Lower lobe of right lung (tissue), 2 donors: Measurements from ENCODE around the gene ALKBH7. TPM values are rescaled to one million over a fixed set of nuclear protein-coding genes. Genes with fewer than 3 reads are reported as not detected.
"Not testable (repeated sequence)": the region's sequence is repeated elsewhere in the genome, so short reads cannot be mapped to it uniquely, and the experiment has no call there.

Experiments
- ATAC-seq, 2 donors: fragments of 200-7000 bp; cut with Tn5 transposase; one replicate each; pipeline ENCODE4 v1.9.1; 2020 to 2022; ENCODE audit warnings: mild to moderate bottlenecking in 2 of 2, moderate library complexity in 2 of 2
- DNase-seq: peaks from one replicate; pipeline ENCODE4 v3.0.0-alpha.2; 2020
- H3K27ac ChIP-seq: fragments of 200-600 bp; one replicate; pipeline ENCODE4 v1.8.0; 2022
- H3K27me3 ChIP-seq: fragments of 200-600 bp; one replicate; pipeline ENCODE4 v1.8.0; 2022; ENCODE audit warnings: low read depth
- H3K36me3 ChIP-seq: fragments of 200-600 bp; one replicate; pipeline ENCODE4 v1.8.0; 2022; ENCODE audit warnings: mild to moderate bottlenecking
- H3K4me1 ChIP-seq: fragments of 200-600 bp; one replicate; pipeline ENCODE4 v1.8.0; 2022
- H3K4me3 ChIP-seq: fragments of 200-600 bp; one replicate; pipeline ENCODE4 v1.8.0; 2022; ENCODE audit warnings: mild to moderate bottlenecking
- H3K9me3 ChIP-seq: fragments of 200-600 bp; one replicate; pipeline ENCODE4 v1.8.0; 2022
- CTCF ChIP-seq: fragments of 200-600 bp; IDR thresholded peaks from one replicate; pipeline ENCODE4 v1.8.0; 2022; ENCODE audit warnings: antibody characterized with exemption, mild to moderate bottlenecking
- intact Hi-C: fragments of 100-400 bp; cut with DNase I; formaldehyde crosslinking; loops from one replicate; pipeline ENCODE4 v1.11.0; 2022
- total RNA-seq: library from RNA; stranded (reverse); fragmentation: NEBNext Ultra II Directional; extraction: Animal tissue kit (Norgen Biotek cat#: 25700); gene quantifications from one replicate; pipeline ENCODE4 v1.2.1, GENCODE V29; 2021
- donor health status: DM: no; HTN: yes; CAD: no; lungs with severe emphysema.

ALKBH7 gene
- total RNA-seq, 1 donor from 2014 or later, result 61.5 TPM

- ATAC-seq, result no peak
These were observed 37.9 kb upstream of the ALKBH7 start for GRCh38 chr19:6334490-6335285.

GRCh38 chr19:6340493-6341201 is 31.9 kb upstream of the ALKBH7 start:
- no peak for TF ChIP-seq CTCF
- intact Hi-C loops, result no loop called here
- no peak for ATAC-seq

More at GRCh38 chr19:6334490-6335285, 37.9 kb upstream of the ALKBH7 start:
- no peak overlapping the region for H3K4me3 ChIP-seq
- no peaks in the 10 kb centered on the region for H3K9me3 ChIP-seq
- DNase-seq, result no peak
- no peaks in the 10 kb centered on the region for H3K36me3 ChIP-seq
- no peaks in the 10 kb centered on the region for H3K27me3 ChIP-seq
- no peak overlapping the region for H3K27ac ChIP-seq
- intact Hi-C loops, result no loop called here
- H3K4me1 ChIP-seq, result no peaks in the 10 kb centered on the region
- no peak for TF ChIP-seq CTCF

GRCh38 chr19:6343462-6343861 is 29.1 kb upstream of the ALKBH7 start:
- H3K9me3 ChIP-seq, result no peaks in the 10 kb centered on the region
- TF ChIP-seq CTCF, result no peak
- no peaks in the 10 kb centered on the region for H3K36me3 ChIP-seq
- no peaks in the 10 kb centered on the region for H3K4me1 ChIP-seq
- no peak for DNase-seq
- no peak overlapping the region for H3K27ac ChIP-seq
- intact Hi-C loops, result no loop called here
- H3K27me3 ChIP-seq, result no peaks in the 10 kb centered on the region
- no peak overlapping the region for H3K4me3 ChIP-seq
- ATAC-seq, result no peak

More at GRCh38 chr19:6340493-6341201, 31.9 kb upstream of the ALKBH7 start:
- Histone ChIP-seq H3K27ac (no peak overlapping the region), H3K36me3 (no peaks in the 10 kb centered on the region), H3K4me1 (no peaks in the 10 kb centered on the region), H3K27me3 (no peaks in the 10 kb centered on the region), H3K4me3 (no peak overlapping the region), H3K9me3 (no peaks in the 10 kb centered on the region)
- DNase-seq, result no peak

- ATAC-seq, intact Hi-C loops, H3K36me3 ChIP-seq, H3K4me1 ChIP-seq, H3K9me3 ChIP-seq, H3K4me3 ChIP-seq, DNase-seq, H3K27ac ChIP-seq, H3K27me3 ChIP-seq: not testable (repeated sequence)
These were observed 23.3 kb upstream of the ALKBH7 start for GRCh38 chr19:6349271-6349670.

- H3K36me3 ChIP-seq, result no peaks in the 10 kb centered on the region
- H3K9me3 ChIP-seq, result no peaks in the 10 kb centered on the region
- no peak for ATAC-seq
- intact Hi-C loops, result no loop called here
- DNase-seq, result no peak
- no peaks in the 10 kb centered on the region for H3K4me1 ChIP-seq
- H3K27ac ChIP-seq, result no peak overlapping the region
- no peak overlapping the region for H3K4me3 ChIP-seq
- H3K27me3 ChIP-seq, result no peaks in the 10 kb centered on the region
- no peak for TF ChIP-seq CTCF
These were observed 21.9 kb upstream of the ALKBH7 start for GRCh38 chr19:6350688-6351087.
